DMS153 treated with DMSO at 0.1 percent for 48 hours (cell line): Measurements from ENCODE around the gene RAB21.

Experiments used
- DNase-seq: peaks from one replicate; lab custom pipeline; 2025; ENCODE audit not compliant: unreplicated experiment; lab: John Stamatoyannopoulos, UW

Gene RAB21, protein sequence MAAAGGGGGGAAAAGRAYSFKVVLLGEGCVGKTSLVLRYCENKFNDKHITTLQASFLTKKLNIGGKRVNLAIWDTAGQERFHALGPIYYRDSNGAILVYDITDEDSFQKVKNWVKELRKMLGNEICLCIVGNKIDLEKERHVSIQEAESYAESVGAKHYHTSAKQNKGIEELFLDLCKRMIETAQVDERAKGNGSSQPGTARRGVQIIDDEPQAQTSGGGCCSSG

DNA sequence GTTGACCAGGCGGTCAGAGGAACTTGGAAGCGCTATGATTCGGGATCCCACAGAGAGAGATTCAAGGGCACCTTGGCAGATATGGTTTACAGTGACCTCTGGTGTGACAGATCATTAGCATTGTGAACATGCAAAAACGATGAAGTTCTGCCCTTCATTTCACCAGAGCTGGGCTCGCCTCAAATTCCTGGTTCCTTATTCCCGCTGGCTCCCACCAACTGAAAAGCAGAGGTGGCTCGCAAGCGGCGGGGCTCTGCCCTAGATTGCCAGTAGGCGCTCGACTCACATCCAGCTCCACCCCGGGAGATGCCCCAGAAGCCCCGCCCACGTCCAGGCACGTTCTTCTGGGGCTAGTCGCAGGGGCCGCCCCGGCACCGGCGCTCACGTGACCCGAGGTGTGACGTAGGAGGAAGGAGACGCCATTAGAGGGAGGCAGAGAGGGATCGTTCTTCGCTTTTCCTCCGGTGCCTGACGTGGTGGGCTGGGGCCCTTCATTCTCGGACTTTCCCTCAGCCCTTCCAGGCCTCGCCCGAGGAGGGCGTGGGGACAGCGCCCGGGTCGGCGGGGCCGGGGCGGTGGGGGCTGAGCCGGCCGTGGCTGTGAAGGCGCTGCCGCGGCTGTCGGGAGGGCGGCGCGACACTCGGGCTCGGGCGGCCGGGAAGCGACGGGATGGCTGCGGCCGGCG is at the start of gene RAB21:
Gene RAB21 (plus strand): TSS at position 403 of the 685 bp plus-strand sequence. CDS start 267 bp downstream, at position 670.
- DNase-seq = peak; percentile 96

DNA sequence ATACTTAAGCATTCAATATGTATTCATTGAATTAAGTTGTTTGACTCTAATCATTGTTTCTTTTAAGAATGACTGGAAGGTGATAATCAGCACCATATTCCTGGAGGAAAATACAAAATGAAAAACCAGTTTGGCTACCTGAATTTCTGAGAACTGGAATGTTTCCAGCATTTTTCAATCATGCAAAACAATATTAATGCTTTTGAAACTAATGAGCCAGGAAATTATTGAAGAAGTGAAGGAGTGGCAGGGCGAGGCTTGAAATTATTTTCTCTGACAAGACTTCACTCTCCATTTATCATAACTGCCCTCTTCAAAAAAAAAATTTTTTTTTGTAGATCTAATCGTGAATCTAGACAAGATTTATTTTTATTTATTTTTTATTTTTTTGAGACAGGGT is 49.7 kb upstream of the RAB21 start:
- no peak for DNase-seq

DNA sequence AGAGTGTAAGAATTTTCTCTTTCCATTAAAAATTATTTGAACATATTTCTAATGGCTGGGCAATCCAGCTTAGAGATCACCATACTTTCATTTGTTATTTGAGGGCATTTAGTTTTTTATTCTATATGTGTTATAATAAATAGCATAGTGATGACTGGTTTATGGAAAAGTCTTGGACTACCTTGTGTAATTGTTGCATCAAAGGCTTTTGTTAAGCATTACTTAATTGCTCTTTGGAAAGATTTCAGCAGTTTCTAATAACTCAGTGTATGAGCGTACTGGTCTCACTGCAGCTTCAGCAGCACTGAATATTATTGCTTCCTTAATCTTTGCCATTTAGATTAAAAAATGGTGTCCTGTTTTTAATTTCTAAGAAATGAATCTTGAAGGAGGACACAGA is 46.0 kb upstream of the RAB21 start:
- DNase-seq = no peak

DNA sequence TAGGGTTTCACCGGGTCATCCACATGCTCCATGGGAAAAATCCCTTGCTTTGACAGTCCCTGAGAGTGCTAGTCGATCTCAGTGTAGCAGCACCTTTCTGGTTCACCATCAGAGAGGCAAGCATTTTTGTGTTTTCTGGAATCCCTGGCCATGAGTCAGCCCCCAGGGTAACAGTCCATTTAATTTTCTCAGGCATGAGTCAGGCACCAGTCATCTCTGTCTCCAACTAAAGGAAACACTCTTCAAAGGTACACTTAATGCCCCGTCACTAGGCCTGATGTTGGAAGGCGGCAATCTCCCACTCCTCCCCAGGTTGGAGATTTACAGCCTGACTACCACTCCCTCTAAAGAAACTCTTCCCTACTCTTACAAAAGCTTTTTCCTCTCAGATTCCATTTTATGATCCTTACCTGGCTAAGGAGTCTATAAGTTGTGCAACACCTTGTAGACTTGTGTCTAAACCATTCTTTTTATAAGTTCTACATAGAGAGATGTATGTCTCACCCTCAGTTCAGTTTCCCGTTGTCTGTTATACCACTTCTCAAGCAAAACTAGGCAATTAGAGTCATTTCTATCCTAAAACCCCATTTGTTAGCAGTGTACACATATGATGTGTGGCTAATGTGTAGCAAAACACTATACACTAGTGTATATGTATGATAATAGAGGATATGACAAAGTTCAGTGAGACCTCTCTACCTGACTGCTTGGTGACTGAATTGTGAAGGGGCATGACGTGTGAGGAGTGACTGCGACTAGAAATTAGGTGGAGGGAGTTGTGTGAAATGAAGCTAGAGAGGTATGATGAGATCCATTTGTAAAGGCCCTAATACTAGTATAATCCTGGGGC is 44.2 kb upstream of the RAB21 start:
- no peak for DNase-seq

DNA sequence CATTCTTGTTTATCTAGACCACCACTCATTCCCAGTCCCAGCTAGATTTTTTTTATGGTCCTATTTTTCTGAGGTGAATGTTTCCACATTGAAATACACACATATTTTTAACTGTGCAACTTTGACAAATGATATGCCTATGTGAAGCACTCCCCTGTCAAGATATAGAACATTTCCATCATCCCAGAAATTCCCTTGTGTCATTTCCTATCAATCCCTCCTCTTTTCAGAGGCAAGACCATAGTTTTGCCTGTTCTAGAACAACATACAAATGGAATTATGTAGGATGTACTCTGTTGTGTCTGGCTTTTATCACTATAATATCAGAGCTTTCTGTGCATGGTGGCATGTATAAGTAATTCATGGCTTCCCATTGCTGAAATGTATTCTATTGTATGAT is 36.1 kb upstream of the RAB21 start:
- DNase-seq = no peak

DNA sequence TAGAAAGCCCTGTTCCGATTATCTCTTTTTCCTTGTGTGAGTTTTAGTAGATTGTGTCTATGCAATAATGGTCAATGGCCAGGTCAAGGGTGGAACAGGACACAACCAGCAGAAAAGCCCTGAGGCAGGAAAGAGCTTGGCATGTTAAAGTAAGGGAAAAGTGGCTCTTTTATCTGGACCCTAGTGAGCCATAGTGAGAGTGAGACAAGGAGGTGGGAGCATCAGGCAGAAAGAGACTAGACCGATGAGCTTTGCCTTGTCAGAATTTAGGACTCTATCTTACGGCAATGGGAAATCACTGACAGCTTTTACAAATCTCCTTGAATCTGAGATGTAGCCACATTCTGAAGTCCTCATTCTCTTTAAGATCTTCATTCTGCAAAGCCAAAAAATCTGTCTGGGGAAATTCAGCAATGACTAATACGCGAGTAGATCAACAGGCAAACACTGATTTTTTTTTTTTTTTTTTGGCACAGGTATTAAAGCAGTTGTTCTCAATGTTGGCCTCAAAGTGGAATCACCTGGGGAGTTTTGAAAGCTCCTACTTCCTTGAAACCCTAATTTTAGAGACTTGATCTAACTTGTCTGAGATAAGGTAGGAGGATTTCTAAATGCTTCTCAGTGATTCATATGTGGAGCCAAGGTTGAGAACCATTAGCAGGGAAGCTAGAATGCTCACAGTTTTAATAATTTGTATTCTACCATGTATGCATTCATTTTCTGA is 34.9 kb upstream of the RAB21 start:
- no peak for DNase-seq

DNA sequence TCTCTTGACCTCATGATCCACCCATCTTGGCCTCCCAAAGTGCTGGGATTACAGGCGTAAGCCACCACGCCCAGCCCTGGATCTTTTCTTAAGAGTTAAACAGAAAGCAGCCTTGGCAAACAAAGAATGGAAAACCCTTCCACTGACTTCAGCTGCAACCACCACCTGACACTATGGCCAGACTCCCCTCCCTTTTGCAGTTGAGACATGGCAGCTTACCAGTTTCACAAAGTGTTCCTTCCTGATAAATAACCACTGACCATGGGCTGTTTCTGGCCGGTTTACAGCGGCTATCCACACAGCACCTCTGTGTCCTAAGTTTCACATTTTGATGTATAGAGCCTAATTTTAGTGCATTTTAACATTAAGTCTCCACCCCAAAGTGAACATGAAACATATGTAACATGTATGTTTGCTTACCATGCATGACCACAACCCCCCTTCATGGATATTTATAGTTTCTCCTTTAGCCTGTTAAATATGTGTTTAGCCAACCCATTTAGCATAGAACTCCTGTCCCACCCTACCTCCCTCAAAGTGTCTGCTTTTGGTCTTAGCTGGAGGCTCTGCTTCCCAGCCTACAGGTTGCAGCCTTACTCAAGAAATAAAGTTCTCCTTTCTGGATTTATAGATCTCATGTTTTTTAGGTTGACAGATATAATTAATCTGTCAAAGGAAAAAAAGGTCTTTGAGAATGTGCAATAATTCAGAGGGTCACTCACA is 32.7 kb upstream of the RAB21 start:
- no peak for DNase-seq

DNA sequence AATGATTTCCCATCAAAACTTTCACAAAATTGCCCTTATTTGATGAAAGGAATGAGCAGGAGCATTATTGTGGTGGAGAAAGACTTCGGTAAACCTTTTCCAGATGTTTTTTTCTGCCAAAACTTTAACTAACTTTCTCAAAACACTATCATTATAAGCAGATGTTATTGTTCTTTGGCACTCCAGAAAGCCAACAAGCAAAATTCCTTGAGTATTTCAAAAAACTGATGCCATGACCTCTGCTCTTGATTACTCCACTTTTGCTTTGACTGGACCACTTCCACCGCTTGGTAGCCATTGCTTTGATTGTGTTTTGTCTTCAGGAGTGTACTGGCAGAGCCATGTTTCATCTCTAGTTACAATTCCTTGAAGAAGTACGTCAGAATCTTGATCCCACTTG is 29.7 kb upstream of the RAB21 start:
- DNase-seq = no peak

DNA sequence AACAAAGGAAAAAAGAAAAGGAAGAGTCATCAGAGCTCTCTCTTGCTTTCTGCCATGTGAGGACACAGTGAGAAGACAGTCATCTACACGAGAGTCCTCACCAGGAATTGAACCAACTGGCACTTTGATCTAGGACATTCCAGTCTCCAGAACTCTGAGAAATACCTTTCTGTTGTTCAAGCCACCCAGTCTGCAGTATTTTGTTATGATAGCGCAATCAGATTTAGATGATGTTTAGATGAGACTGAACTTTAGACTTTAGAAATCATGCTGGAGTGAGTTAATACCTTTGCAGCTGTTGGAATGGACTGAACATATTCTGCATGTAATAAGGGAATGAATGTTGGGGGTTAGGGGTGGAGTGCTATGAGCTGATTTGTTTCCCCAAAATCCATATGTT is 28.1 kb upstream of the RAB21 start:
- DNase-seq = no peak

DNA sequence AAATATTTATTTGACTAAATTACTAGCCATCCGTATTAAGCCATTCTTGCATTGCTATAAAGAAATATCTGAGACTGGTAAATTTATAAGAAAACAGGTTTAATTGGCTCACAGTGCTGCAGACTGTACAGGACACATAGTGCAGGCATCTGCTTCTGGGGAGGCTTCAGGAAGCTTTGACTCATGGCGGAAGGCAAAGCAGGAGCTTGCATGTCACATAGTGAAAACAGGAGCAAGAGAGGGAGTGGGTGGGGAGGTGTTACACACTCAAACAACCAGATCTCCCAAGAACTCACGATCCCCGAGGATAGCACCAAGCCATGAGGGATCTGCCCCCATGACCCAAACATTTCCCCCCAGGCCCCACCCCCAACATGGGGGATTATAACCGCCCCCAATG is 26.7 kb upstream of the RAB21 start:
- DNase-seq = no peak

DNA sequence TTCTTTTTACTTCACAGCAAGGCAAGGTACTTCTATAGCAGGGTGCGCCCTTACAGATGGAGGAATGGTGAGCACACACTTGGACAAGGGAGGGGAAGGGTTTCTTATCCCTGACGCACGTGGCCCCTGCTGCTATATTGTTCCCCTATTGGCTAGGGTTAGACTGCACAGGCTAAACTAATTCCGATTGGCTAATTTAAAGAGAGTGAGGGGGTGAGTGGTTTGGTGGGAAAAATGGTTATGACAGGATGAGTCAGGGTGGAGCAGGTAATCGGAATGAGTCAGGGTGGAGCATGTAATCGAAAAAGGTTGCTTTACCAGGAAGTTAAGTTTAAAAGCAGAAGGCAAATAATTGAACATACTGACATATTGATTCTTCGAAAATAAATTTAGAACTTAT is 23.7 kb upstream of the RAB21 start:
- no peak for DNase-seq

DNA sequence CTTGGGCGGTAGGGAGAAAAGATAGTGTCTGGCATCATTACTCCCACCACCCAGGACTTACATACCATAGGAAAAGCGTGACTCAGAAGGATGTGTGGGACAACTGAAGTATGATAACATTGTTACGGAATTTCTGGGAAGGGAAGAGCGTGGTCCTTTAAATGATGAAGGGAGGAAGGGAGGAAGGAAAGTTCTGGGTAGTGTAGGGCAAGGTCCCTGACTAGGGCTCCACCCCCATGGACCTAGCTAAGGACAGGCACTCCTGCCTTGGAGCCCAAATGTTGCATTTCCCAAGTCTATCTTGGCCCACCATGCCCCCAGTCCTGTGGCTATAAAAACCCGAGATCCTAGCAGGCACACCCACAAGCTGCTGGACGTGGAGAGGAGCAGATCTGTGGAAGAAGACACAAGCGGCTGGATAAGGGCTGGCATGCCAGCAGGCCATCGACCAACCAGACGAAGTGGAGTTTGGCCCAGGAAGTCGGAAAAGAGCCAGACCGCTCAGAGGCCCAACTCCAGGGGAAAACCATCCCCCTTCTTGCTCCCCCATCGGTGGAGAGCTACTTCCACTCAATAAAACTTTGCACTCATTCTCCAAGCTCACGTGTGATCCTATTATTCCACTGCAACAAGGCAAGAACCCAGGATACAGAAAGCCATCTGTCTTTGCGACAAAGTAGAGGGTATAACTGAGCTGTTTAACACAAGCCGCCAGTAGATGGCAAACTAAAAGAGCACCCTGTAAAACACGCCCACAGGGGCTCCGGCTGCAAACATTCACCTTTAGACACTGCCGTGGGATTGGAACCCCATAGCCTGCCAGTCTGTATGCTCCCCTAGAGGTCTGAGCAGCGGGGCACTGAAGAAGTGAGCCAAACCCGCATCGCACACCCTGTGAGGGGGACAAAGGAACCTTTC is 23.0 kb upstream of the RAB21 start:
- no peak for DNase-seq

DNA sequence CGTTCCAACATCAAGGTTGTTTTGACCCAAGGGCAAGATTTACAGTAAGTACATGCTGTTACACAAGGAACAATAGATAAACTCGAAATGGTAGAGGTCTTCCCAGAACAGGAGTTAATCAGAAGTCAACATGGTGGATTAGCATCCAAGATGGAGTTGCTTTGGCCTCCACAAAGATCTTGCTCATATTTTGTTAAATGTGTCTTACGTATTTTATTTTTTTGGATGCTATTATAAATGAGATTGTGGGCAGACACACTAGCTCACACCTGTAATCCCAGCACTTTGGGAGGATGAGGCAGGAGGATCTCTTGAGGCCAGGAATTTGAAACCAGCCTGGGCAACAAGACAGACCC is 22.3 kb upstream of the RAB21 start:
- DNase-seq = no peak

DNA sequence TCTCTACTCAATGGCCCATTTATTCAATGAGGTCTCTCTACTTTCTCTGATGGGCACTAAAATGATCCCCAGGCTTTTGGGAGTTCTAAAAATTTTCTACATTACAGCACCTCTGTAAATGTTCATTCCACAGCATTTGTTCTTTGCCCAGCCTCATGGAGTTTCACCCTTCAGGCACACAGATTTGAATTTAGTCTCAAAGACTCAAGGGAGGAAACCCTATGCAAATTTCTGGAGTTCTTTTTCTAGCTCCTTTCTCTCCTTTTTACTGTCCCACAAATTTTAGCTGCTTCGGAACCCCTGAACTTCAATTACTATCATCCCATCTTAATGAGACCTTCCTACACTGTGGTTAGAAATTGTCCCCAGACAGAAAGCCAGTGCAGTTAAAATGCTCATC is 17.5 kb upstream of the RAB21 start:
- DNase-seq = no peak

DNA sequence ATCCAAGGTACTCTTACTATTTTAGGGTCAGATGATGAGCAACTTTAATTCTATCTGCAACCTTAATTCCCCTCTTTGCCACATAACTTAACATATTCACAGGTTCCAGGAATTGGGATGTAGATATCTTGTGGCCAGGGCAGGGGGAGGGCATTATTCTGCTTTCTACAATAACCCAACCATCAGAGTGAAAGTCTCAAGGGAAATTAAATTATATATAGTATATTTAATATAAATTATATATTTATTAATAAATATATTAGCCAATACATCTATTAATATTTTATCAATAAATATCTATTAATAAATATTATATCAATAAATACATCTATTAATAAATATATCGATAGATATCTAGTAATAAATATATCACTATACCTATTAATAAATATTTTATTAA is 11.7 kb upstream of the RAB21 start:
- DNase-seq = no peak

DNA sequence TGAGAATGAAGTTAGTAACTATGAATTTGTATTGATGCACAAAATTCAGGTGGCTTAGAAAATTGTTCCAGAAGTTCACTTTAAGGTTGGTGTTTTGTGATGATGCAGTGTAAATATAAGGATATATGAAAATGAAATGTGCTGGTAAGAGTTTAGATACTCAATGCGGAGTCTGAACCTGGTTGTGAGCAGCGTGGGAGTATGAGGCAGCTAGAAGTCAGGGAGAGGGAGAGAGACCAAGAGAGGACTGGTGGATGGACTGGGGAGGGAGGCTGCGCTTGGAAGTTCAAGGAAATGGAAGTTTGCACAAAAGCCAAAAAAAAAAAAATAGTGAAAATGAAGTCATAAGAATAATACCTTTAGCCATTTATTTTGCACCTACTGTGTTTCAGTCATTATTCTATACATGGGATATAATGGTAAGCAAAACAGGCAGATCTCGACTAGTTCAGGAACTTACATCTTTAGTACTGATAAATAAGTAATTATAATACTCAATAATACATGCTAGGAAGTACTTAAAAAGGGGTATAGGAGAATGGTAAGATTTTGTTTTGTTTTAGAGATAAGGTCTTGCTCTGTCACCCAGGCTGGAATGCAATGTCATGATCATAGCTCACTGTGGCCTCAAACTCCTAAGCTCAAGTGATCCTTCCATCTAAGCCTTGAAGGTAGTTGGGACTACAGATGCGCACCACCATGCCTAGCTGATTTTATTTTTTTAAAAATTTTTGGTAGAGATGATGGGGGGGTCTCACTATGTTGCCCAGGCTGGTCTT is 10.0 kb upstream of the RAB21 start:
- no peak for DNase-seq

DNA sequence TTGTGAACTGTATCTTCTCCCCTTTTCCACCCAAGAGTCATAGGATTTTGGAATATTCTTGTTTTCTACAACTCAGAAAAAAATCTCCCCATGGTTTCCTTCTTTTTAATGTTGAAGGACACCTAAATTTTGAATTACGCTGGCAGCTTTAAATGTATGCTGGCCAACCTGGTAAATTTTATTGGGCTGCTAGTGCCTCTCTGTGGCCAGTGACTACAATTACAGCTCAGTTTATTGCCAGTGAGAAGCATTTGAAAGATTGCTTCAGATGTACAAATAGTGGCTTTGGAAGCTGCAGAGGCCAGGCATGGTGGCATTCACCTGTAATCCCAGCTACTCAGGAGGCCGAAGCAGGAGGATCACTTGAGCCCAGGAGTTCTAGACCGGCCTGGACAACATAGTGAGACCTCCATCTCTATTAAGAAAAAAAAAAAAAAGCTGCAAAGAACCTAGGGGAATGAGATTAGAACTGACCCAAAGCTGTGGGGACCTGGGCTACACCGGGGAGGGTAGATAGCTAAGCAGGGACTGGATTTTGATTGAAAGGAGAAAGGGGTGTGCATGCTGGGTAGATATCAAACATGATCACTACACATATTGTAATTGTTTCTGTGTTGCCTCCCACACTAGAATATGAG is 7.6 kb upstream of the RAB21 start:
- peak; percentile 18 for DNase-seq

DNA sequence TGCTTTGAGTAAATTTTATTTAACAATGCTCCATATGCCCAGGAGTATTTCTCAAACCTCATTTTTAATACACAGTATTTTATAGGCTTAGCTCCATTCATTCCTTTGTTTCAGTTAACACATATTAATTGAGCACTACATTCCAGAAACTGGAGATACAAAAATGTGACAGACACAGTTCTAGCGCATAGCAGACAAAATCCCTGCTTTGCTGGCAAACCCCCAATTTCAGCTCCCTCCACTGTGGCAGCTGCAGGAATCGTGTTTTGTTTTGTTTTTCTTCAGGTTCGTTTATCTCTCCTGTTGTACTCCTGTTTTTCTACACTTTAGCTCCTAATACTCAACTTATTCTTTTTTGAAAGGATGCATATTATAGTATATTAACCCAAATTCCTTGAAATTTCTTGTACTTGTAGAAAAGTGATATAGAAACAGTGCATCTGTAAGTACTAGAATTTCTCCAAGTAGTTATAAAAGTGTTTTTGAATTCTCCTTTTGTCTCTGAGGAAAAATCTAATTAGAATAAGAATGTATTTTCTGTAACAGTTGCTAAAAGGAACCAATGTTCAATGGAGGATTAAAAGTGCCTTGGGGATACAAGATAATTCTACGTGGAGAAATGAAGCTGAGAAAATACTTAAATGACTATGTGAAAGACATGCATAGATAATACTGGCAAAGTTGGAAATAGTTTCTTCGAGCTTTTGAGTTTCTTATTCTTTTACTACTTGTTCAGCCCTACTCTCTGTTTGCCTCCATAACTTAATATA is 6.4 kb upstream of the RAB21 start:
- no peak for DNase-seq
